ENCODE measurements around the gene B4GALT2.

B4GALT2 gene

DNA sequence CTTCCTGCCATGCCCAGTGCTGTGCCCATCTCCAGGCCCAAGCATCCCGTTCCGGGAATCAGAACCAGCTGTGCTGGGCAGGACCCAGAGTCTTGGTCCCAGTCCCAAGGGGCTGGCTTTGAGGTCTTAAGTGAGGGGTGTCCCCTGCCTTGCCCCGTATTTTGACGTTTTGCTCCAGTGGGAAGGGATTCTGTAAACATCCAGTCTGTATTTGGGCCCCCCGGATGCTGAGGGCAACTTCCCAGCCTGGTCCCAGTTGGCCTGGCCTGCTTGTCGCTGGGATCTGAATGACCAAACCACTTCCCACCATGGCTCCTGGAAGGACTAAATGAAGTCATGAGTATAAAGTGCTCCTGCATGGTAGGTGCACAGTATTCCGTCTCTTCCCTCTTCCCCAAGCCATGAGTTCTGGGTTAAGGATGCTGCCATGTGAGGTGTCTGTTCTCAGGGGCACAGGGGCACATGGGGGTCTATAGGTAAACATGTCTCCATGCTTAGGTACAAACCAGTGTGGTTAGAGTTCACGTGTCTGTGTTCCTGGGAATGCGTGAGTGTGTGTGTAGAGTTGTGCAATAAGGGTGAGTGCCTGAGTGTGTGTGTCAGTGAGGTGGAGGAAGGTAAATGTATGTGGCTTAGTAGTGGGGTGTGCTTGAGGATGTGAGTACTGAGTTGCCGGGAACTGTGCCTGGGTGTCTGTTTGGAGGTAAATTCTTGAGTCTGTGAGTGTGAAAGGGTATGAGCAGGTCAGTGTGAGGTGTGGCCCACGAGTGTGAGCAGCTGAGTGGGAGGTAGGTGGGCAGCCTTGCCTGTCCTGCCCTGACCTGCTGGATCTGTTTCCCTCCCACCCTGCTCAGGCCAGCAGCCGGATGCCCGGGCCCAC, 1.5 kb downstream of the B4GALT2 start:
- TF ChIP-seq, protein P1, sequence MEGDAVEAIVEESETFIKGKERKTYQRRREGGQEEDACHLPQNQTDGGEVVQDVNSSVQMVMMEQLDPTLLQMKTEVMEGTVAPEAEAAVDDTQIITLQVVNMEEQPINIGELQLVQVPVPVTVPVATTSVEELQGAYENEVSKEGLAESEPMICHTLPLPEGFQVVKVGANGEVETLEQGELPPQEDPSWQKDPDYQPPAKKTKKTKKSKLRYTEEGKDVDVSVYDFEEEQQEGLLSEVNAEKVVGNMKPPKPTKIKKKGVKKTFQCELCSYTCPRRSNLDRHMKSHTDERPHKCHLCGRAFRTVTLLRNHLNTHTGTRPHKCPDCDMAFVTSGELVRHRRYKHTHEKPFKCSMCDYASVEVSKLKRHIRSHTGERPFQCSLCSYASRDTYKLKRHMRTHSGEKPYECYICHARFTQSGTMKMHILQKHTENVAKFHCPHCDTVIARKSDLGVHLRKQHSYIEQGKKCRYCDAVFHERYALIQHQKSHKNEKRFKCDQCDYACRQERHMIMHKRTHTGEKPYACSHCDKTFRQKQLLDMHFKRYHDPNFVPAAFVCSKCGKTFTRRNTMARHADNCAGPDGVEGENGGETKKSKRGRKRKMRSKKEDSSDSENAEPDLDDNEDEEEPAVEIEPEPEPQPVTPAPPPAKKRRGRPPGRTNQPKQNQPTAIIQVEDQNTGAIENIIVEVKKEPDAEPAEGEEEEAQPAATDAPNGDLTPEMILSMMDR (IDR thresholded peaks at IDR 0.05; ENCODE audit: low read length): no peak
- peaks cover 13% of the 10 kb centered on the region; the same call in 1 of the 2 replicates for H3F3A ChIP-seq (ENCODE audit: insufficient read depth, low read length)
- H3K79me2 ChIP-seq (ENCODE audit: low read length): peaks cover 43% of the 10 kb centered on the region
- no peaks in the 10 kb centered on the region for H3K9me2 ChIP-seq (replicated peaks; ENCODE audit: insufficient read depth, low read length)
- DNase-seq: no peak
- H3K27me3 ChIP-seq (replicated peaks; ENCODE audit: insufficient read depth, low read length): no peaks in the 10 kb centered on the region
- peak overlapping the region; percentile 67; the same call in 1 of the 2 replicates for H3K9ac ChIP-seq (ENCODE audit: low read length)
- 0 out of 2 replicates have a peak, but pooled peaks cover 3% of the 10 kb centered on the region for H3K36me3 ChIP-seq (replicated peaks; ENCODE audit: insufficient read depth, low read length)
- peaks cover 4% of the 10 kb centered on the region; the same call in 1 of the 2 replicates for H4K20me1 ChIP-seq (ENCODE audit: insufficient read depth, low read length)
- H3K4me2 ChIP-seq (ENCODE audit: low read depth, low read length): peak overlapping the region; percentile 93
- H3K4me1 ChIP-seq (ENCODE audit: low read length): peaks cover 25% of the 10 kb centered on the region
- H3K27ac ChIP-seq (ENCODE audit: low read length): no peak overlapping the region
- no peak overlapping the region; the same call in 1 of the 2 replicates for H2AFZ ChIP-seq (ENCODE audit: low read length)
- H3K4me3 ChIP-seq (ENCODE audit: low read length): peak overlapping the region; percentile 71
- no peaks in the 10 kb centered on the region for H3K9me3 ChIP-seq (replicated peaks; ENCODE audit: insufficient read depth, low read length)

DNA sequence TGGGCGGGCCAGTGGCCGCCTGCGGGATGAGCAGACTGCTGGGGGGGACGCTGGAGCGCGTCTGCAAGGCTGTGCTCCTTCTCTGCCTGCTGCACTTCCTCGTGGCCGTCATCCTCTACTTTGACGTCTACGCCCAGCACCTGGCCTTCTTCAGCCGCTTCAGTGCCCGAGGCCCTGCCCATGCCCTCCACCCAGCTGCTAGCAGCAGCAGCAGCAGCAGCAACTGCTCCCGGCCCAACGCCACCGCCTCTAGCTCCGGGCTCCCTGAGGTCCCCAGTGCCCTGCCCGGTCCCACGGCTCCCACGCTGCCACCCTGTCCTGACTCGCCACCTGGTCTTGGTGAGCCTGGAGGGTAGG, 2.1 kb downstream of the B4GALT2 start:
- H3K36me3 ChIP-seq (replicated peaks; ENCODE audit: insufficient read depth, low read length): 0 out of 2 replicates have a peak, but pooled peaks cover 3% of the 10 kb centered on the region
- H3F3A ChIP-seq (ENCODE audit: insufficient read depth, low read length): peaks cover 13% of the 10 kb centered on the region; the same call in 1 of the 2 replicates
- peaks cover 4% of the 10 kb centered on the region; the same call in 1 of the 2 replicates for H4K20me1 ChIP-seq (ENCODE audit: insufficient read depth, low read length)
- no peaks in the 10 kb centered on the region for H3K27me3 ChIP-seq (replicated peaks; ENCODE audit: insufficient read depth, low read length)
- no peak for TF ChIP-seq EZH2phosphoT487 (IDR thresholded peaks at IDR 0.05; ENCODE audit: low read length)
- no peak for TF ChIP-seq EZH2 (optimal IDR thresholded peaks at IDR 0.05; ENCODE audit: low read depth, low read length)
- TF ChIP-seq, protein P1 (IDR thresholded peaks at IDR 0.05; ENCODE audit: low read length): no peak
- no peak overlapping the region for H2AFZ ChIP-seq (ENCODE audit: low read length)
- no peaks in the 10 kb centered on the region for H3K9me3 ChIP-seq (replicated peaks; ENCODE audit: insufficient read depth, low read length)
- H3K79me2 ChIP-seq (ENCODE audit: low read length): peaks cover 37% of the 10 kb centered on the region
- DNase-seq: no peak
- H3K4me1 ChIP-seq (ENCODE audit: low read length): peaks cover 21% of the 10 kb centered on the region
- H3K27ac ChIP-seq (ENCODE audit: low read length): no peak overlapping the region
- H3K4me3 ChIP-seq (ENCODE audit: low read length): no peak overlapping the region
- H3K9me2 ChIP-seq (replicated peaks; ENCODE audit: insufficient read depth, low read length): no peaks in the 10 kb centered on the region
- no peak overlapping the region for H3K9ac ChIP-seq (ENCODE audit: low read length)
- H3K4me2 ChIP-seq (ENCODE audit: low read depth, low read length): no peak overlapping the region

DNA sequence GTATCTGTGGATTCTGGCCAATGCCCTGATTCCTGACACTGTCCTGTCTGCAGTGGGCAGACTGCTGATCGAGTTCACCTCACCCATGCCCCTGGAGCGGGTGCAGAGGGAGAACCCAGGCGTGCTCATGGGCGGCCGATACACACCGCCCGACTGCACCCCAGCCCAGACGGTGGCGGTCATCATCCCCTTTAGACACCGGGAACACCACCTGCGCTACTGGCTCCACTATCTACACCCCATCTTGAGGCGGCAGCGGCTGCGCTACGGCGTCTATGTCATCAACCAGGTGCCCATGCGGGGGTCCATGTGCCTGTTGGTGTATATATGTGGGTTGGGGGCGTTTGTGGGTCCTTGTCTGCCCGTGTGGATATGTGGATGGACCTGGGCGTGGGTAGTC, 2.6 kb downstream of the B4GALT2 start:
- Histone ChIP-seq H3K27me3 (replicated peaks; ENCODE audit: insufficient read depth, low read length) (no peaks in the 10 kb centered on the region), H3K36me3 (replicated peaks; ENCODE audit: insufficient read depth, low read length) (0 out of 2 replicates have a peak, but pooled peaks cover 3% of the 10 kb centered on the region), H3K79me2 (ENCODE audit: low read length) (peaks cover 31% of the 10 kb centered on the region), H3K9ac (ENCODE audit: low read length) (no peak overlapping the region), H3K4me1 (ENCODE audit: low read length) (peaks cover 16% of the 10 kb centered on the region; the same call in 1 of the 2 replicates), H2AFZ (ENCODE audit: low read length) (no peak overlapping the region), H3K4me3 (ENCODE audit: low read length) (no peak overlapping the region), H3K9me3 (replicated peaks; ENCODE audit: insufficient read depth, low read length) (no peaks in the 10 kb centered on the region), H3K4me2 (ENCODE audit: low read depth, low read length) (no peak overlapping the region), H4K20me1 (ENCODE audit: insufficient read depth, low read length) (no peaks in the 10 kb centered on the region), H3K9me2 (replicated peaks; ENCODE audit: insufficient read depth, low read length) (no peaks in the 10 kb centered on the region), H3F3A (ENCODE audit: insufficient read depth, low read length) (peaks cover 13% of the 10 kb centered on the region; the same call in 1 of the 2 replicates), H3K27ac (ENCODE audit: low read length) (no peak overlapping the region)
- no peak for DNase-seq
- no peak for TF ChIP-seq EZH2 (optimal IDR thresholded peaks at IDR 0.05; ENCODE audit: low read depth, low read length)
- TF ChIP-seq EZH2phosphoT487 (IDR thresholded peaks at IDR 0.05; ENCODE audit: low read length): no peak
- TF ChIP-seq, protein P1 (IDR thresholded peaks at IDR 0.05; ENCODE audit: low read length): no peak

All from MM.1S (cell line).